ENCODE results near the gene MAN1A2.

DNA sequence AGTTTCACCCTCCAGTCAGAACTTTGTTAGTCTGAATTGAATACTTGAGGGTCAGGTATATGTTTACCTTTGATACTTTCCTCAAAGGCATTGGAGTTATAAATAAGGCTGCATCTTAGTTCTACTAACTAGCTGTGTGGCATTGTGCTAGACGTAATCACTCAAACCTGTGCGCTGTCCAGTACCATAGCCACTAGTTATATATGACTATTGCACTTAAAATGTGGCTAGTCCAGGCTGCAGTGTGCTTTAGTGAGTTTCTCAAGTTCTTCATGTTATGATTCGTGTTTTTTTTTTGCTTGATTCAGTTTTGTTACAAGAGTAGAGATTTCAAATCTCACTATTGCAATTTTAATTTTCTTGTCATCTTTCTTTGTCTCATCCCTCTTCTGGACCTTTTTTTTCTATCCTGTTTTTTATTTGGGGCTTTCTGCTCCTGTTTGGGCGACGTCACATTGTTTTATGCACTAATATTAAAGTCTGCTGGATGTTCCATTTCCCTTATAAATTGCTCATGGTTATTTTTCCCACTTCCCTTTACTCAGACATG lies 5.7 kb downstream of the MAN1A2 start:
- TF ChIP-seq, protein P1, sequence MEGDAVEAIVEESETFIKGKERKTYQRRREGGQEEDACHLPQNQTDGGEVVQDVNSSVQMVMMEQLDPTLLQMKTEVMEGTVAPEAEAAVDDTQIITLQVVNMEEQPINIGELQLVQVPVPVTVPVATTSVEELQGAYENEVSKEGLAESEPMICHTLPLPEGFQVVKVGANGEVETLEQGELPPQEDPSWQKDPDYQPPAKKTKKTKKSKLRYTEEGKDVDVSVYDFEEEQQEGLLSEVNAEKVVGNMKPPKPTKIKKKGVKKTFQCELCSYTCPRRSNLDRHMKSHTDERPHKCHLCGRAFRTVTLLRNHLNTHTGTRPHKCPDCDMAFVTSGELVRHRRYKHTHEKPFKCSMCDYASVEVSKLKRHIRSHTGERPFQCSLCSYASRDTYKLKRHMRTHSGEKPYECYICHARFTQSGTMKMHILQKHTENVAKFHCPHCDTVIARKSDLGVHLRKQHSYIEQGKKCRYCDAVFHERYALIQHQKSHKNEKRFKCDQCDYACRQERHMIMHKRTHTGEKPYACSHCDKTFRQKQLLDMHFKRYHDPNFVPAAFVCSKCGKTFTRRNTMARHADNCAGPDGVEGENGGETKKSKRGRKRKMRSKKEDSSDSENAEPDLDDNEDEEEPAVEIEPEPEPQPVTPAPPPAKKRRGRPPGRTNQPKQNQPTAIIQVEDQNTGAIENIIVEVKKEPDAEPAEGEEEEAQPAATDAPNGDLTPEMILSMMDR (IDR thresholded peaks at IDR 0.05), result no peak
- TF ChIP-seq ZFX (IDR thresholded peaks at IDR 0.05; ENCODE audit: borderline replicate concordance), result no peak
